Measurements from ENCODE around the gene ZNF536. TPM values are rescaled to one million over a fixed set of nuclear protein-coding genes. Genes with fewer than 3 reads are reported as not detected.

Gene ZNF536
- total RNA-seq, 1 donor from 2014 or later: 9.2 TPM

GRCh38 chr19:30358319-30358718, 13.9 kb upstream of the ZNF536 start:
- Mint-ChIP-seq H3K4me1 (ENCODE audit: unreplicated experiment) (peaks cover 13% of the 10 kb centered on the region), H3K36me3 (no peaks in the 10 kb centered on the region), H3K27me3 (peaks cover 9% of the 10 kb centered on the region), H3K4me3 (no peak overlapping the region), H3K9me3 (no peaks in the 10 kb centered on the region), H3K27ac (no peak overlapping the region)
- no peak for DNase-seq (ENCODE audit: extremely low spot score, unreplicated experiment)
- TF ChIP-seq, protein P1, sequence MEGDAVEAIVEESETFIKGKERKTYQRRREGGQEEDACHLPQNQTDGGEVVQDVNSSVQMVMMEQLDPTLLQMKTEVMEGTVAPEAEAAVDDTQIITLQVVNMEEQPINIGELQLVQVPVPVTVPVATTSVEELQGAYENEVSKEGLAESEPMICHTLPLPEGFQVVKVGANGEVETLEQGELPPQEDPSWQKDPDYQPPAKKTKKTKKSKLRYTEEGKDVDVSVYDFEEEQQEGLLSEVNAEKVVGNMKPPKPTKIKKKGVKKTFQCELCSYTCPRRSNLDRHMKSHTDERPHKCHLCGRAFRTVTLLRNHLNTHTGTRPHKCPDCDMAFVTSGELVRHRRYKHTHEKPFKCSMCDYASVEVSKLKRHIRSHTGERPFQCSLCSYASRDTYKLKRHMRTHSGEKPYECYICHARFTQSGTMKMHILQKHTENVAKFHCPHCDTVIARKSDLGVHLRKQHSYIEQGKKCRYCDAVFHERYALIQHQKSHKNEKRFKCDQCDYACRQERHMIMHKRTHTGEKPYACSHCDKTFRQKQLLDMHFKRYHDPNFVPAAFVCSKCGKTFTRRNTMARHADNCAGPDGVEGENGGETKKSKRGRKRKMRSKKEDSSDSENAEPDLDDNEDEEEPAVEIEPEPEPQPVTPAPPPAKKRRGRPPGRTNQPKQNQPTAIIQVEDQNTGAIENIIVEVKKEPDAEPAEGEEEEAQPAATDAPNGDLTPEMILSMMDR (conservative IDR thresholded peaks at IDR 0.05): no peak

- H3K36me3 Mint-ChIP-seq: no peaks in the 10 kb centered on the region
- H3K4me3 Mint-ChIP-seq: no peak overlapping the region
- peaks cover 13% of the 10 kb centered on the region for H3K4me1 Mint-ChIP-seq (ENCODE audit: unreplicated experiment)
- no peaks in the 10 kb centered on the region for H3K9me3 Mint-ChIP-seq
- H3K27me3 Mint-ChIP-seq: peaks cover 15% of the 10 kb centered on the region
- H3K27ac Mint-ChIP-seq: no peak overlapping the region
- no peak for DNase-seq (ENCODE audit: extremely low spot score, unreplicated experiment)
- TF ChIP-seq, protein P1 (conservative IDR thresholded peaks at IDR 0.05): no peak
Measured at GRCh38 chr19:30358821-30359580, 13.2 kb upstream of the ZNF536 start.

DNA sequence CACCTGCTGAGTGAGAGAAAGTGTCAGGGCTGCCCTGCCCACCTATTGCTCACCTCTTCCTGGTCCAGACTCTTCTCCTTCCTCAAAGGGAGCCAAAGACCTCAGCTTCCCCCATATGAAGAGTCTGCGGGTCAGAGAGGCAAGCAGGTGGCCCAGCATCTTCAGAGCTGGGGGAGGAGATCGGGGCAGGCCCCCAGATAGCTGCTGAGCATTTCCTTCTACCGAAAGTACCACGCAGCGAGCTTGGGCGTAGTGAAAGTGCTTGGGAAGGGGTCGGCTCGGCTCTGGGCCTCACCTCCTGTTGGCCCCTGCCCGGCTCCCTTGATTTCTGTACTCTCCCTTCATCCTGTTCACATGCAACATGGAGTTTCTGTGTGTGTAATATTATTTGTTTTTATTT, 12.2 kb upstream of the ZNF536 start:
- no peak overlapping the region for H3K27ac Mint-ChIP-seq
- peaks cover 16% of the 10 kb centered on the region for H3K27me3 Mint-ChIP-seq
- peaks cover 13% of the 10 kb centered on the region for H3K4me1 Mint-ChIP-seq (ENCODE audit: unreplicated experiment)
- no peaks in the 10 kb centered on the region for H3K9me3 Mint-ChIP-seq
- TF ChIP-seq, protein P1 (conservative IDR thresholded peaks at IDR 0.05): no peak
- DNase-seq (ENCODE audit: extremely low spot score, unreplicated experiment): no peak
- no peak overlapping the region for H3K4me3 Mint-ChIP-seq
- H3K36me3 Mint-ChIP-seq: no peaks in the 10 kb centered on the region

DNA sequence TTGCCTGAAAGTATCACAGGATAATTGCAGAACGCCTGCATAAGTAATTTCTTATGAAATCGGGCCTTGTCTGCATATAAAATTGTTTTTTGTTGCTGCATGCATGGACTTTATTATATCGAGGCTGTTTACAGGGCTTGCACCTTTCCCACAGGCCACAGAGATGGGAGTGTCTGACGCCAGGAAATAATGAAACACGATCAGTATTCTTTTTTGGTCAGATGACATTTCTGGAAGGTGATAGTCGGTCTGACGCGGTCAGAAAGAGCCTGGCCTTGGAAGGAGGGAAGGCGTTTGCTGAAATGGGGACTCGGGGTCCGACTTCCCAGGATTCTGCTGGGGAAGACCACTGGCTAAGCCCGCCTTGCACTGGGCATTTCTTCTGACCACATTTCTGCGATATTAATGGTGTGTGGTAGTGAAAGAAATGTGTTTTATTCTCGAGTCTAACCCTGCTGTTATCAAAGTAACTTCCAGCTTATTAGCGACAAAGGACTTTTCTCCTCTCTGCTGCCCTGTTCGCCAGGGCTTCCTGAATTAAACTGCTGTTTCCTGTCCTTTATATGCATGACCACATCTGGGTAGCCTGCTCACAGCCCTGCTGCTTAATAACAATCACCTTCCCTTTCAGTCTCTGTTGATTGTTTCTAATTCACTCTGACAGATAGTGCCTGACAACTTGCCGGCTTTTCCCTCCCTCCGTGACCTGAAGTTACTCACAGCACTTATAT, 11.6 kb upstream of the ZNF536 start:
- DNase-seq (ENCODE audit: extremely low spot score, unreplicated experiment): no peak
- Mint-ChIP-seq H3K9me3 (no peaks in the 10 kb centered on the region), H3K4me1 (ENCODE audit: unreplicated experiment) (peaks cover 13% of the 10 kb centered on the region), H3K36me3 (no peaks in the 10 kb centered on the region), H3K27me3 (peaks cover 19% of the 10 kb centered on the region), H3K27ac (peak overlapping the region; percentile 18), H3K4me3 (no peak overlapping the region)
- TF ChIP-seq, protein P1 (conservative IDR thresholded peaks at IDR 0.05): no peak

DNA sequence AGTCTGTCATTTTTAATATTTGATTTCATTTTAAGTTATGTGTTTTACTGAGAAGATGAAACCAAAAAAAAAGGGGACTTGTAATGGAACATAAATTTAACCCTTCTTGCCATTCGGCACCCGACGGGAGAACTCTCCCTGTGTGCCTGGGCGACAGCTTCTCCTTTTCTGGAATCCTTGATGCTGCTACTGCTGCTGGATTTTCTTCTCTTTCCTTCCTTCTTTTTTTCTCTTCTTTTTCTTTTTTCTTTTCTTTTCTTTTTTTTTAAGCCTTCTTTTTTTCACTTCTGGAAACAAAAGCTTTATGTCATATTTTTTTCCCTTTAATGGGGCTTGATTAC, 11.1 kb upstream of the ZNF536 start:
- peaks cover 22% of the 10 kb centered on the region for H3K27me3 Mint-ChIP-seq
- peak overlapping the region; percentile 18 for H3K27ac Mint-ChIP-seq
- H3K9me3 Mint-ChIP-seq: no peaks in the 10 kb centered on the region
- DNase-seq (ENCODE audit: extremely low spot score, unreplicated experiment): no peak
- peaks cover 13% of the 10 kb centered on the region for H3K4me1 Mint-ChIP-seq (ENCODE audit: unreplicated experiment)
- TF ChIP-seq, protein P1 (conservative IDR thresholded peaks at IDR 0.05): no peak
- H3K4me3 Mint-ChIP-seq: no peak overlapping the region
- H3K36me3 Mint-ChIP-seq: no peaks in the 10 kb centered on the region
